ENCODE measurements around the gene CUEDC1. TPM values are rescaled to one million over a fixed set of nuclear protein-coding genes. Genes with fewer than 3 reads are reported as not detected.

CUEDC1 gene
- total and polyA plus RNA-seq, 9 of the 15 experiments (the other 6 are each of a cell fraction or from before 2014, with no cell fraction given), result 0.20 to 4.1 (median 1.6) TPM; not detected in 1

DNA sequence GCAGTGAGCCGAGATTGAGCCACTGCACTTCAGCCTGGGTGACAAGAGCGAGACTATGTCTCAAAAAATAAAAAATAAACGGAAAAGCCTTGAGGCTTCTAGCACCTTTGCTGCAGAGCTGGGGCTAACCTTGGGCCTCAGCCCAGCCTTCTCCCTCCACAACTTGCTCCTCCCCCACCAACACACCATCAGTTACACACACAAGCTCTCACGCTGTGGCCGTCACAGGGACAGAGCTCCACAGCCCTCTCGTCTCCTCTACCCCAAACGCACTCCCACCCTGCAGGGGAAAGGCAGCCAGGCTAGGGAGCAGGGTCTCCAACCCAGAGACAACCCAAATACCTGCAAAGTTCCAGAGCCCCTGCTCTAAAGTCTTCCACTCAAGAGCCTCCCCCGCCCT, 83.3 kb downstream of the CUEDC1 start (continued):
- no peak for TF ChIP-seq KLF16 (IDR thresholded peaks at IDR 0.05)
- no peak for TF ChIP-seq NFRKB (IDR thresholded peaks at IDR 0.05; ENCODE audit: low read depth)
- TF ChIP-seq NEUROD1 (IDR thresholded peaks at IDR 0.05; ENCODE audit: borderline replicate concordance, low read depth, low read length, partially characterized antibody), result no peak
- TF ChIP-seq ZNF583 (CRISPR knock-in tag; IDR thresholded peaks at IDR 0.05), result no peak
- TF ChIP-seq CHD1 (IDR thresholded peaks at IDR 0.05; ENCODE audit: low read length), result no peak
- no peak for TF ChIP-seq BRCA1 (IDR thresholded peaks at IDR 0.05)
- no peak for TF ChIP-seq BRCA1 (CRISPR knock-in tag; IDR thresholded peaks at IDR 0.05)
- TF ChIP-seq CREB1 (IDR thresholded peaks at IDR 0.05), result no peak
- no peak for TF ChIP-seq CREB1 (CRISPR knock-in tag; IDR thresholded peaks at IDR 0.05)
- no peak for TF ChIP-seq NCOR1 (IDR thresholded peaks at IDR 0.05)

DNA sequence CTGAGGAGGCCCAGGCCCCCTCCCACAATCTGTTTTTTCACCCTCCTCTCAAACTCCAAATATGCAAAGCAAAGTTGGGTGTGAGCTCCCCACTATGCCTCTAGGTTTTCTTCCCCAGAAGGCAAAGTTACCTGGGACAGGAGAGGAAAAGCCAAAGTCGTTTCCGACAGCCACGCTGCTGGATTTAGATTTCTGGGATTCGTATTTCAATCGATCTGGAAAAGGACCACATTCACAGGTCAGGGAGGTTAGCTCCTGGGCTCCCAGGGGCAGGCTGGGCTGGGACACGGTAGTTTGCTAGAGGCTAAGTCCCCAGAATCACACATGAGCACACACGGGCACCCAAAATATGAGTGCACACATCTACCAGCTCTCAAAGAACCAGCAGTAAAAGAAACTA, 84.1 kb downstream of the CUEDC1 start:
- Histone ChIP-seq H3K4me1 (replicated peaks in 1 of 2; ENCODE audit: control insufficient read depth in 2 of 2, insufficient read depth in 2 of 2, low read length in 2 of 2) (peaks cover 0 to 31% of the 10 kb centered on the region in 2 experiments; a peak in 4 of 5 replicates), H3K27ac (ENCODE audit: extremely low read depth, low read depth, low read length) (no peak overlapping the region), H3K36me3 (ENCODE audit: control insufficient read depth, insufficient read depth, low read length) (no peaks in the 10 kb centered on the region), H3K4me2 (ENCODE audit: insufficient read depth, low read length) (no peak overlapping the region), H4K20me1 (replicated peaks; ENCODE audit: control insufficient read depth, insufficient read depth, low read length) (no peaks in the 10 kb centered on the region), H3K9ac (ENCODE audit: insufficient read depth in 1 of 2, low read depth in 2 of 2, low read length in 2 of 2) (no peak overlapping the region), H2AFZ (ENCODE audit: low read depth, low read length) (no peak overlapping the region), H3K79me2 (ENCODE audit: control insufficient read depth, insufficient read depth, low read length) (no peaks in the 10 kb centered on the region), H3K27me3 (ENCODE audit: control insufficient read depth in 2 of 2, insufficient read depth in 2 of 2, low read length in 2 of 2) (peaks cover 9 to 26% of the 10 kb centered on the region in 2 experiments; a peak in 4 of 5 replicates), H3K4me3 (no peak overlapping the region), H3K9me3 (replicated peaks; ENCODE audit: control insufficient read depth, insufficient read depth, low read depth, low read length) (no peaks in the 10 kb centered on the region), H3K9me1 (ENCODE audit: control insufficient read depth, insufficient read depth, low read length) (peaks cover 4% of the 10 kb centered on the region)
- ChIA-PET CTCF (ENCODE audit: low intra/inter-chr PET ratio) (no interaction called here), POLR2A (interaction anchor here (0.6 to 2.6 kb wide), 4 partner anchors 10 to 128 kb away, joined by 4 to 8 read pairs (median 4); partner anchors contain the start of gene CUEDC1)
- FAIRE-seq (no peak), DNase-seq (ENCODE audit: extremely low read depth in 1 of 4, low spot score in 3 of 4) (no peak), ATAC-seq (no peak)
- no TSS peak for BruUV-seq (replicated peaks)
- intact Hi-C loops (cut with micrococcal nuclease) (no loop called here), in situ Hi-C loops (cut with MboI) (no loop called here)
- no peak for TF ChIP-seq ZC3H11A (IDR thresholded peaks at IDR 0.05; ENCODE audit: low read depth, low read length)
- 51% methylated on average over 6 of the region's 7 CpGs for WGBS (ENCODE audit: insufficient coverage, low coverage, missing lambda C conversion rate)
